Inferior parietal cortex (tissue), 1 donor: ENCODE measurements around the gene PRKG1.
"Not testable (repeated sequence)": the region's sequence is repeated elsewhere in the genome, so short reads cannot be mapped to it uniquely, and the experiment has no call there.

Source experiments
- DNase-seq: peaks from one replicate; pipeline ENCODE4 v3.0.0-alpha.2; 2016; ENCODE audit errors: extremely low spot score

The PRKG1 gene

GRCh38 chr10:51502124-51502523 lies 427.8 kb downstream of the PRKG1 start:
- DNase-seq: no peak

- no peak for DNase-seq
Observed at GRCh38 chr10:51503378-51503777, 429.1 kb downstream of the PRKG1 start.

- no peak for DNase-seq
Observed at GRCh38 chr10:51507476-51507875, 433.2 kb downstream of the PRKG1 start.

- DNase-seq: no peak
Observed at GRCh38 chr10:51508156-51508555, 433.9 kb downstream of the PRKG1 start.

GRCh38 chr10:51510231-51510630 lies 435.9 kb downstream of the PRKG1 start:
- DNase-seq: no peak

GRCh38 chr10:51521605-51522004 lies 447.3 kb downstream of the PRKG1 start:
- no peak for DNase-seq

- no peak for DNase-seq
Observed at GRCh38 chr10:51522858-51523257, 448.6 kb downstream of the PRKG1 start.

GRCh38 chr10:51523440-51523839 lies 449.2 kb downstream of the PRKG1 start:
- DNase-seq: no peak

GRCh38 chr10:51524041-51524440 lies 449.8 kb downstream of the PRKG1 start:
- DNase-seq: no peak

GRCh38 chr10:51527522-51528219 lies 453.4 kb downstream of the PRKG1 start:
- DNase-seq: no peak

- no peak for DNase-seq
Observed at GRCh38 chr10:51528527-51528926, 454.2 kb downstream of the PRKG1 start.

GRCh38 chr10:51530541-51530940 lies 456.3 kb downstream of the PRKG1 start:
- DNase-seq: no peak

- DNase-seq: no peak
Observed at GRCh38 chr10:51532044-51532443, 457.8 kb downstream of the PRKG1 start.

- DNase-seq: no peak
Observed at GRCh38 chr10:51542853-51543252, 468.6 kb downstream of the PRKG1 start.

GRCh38 chr10:51544933-51545332 lies 470.6 kb downstream of the PRKG1 start:
- DNase-seq: no peak

- DNase-seq: no peak
Observed at GRCh38 chr10:51547941-51548340, 473.7 kb downstream of the PRKG1 start.

- DNase-seq: no peak
Observed at GRCh38 chr10:51552879-51553278, 478.6 kb downstream of the PRKG1 start.

GRCh38 chr10:51564896-51565510 lies 490.7 kb downstream of the PRKG1 start:
- peak; percentile 29 for DNase-seq

GRCh38 chr10:51567271-51567670 lies 493.0 kb downstream of the PRKG1 start:
- no peak for DNase-seq

- DNase-seq: no peak
Observed at GRCh38 chr10:51569467-51569866, 495.2 kb downstream of the PRKG1 start.

- no peak for DNase-seq
Observed at GRCh38 chr10:51574248-51575048, 500.2 kb downstream of the PRKG1 start.

- not testable (repeated sequence) for DNase-seq
Observed at GRCh38 chr10:51581196-51581595, 506.9 kb downstream of the PRKG1 start.

- DNase-seq: no peak
Observed at GRCh38 chr10:51583976-51584375, 509.7 kb downstream of the PRKG1 start.
